NCI-H146 treated with DMSO at 0.1 percent for 48 hours (cell line): ENCODE data around the gene CORIN.
"Not testable (repeated sequence)": the region's sequence is repeated elsewhere in the genome, so short reads cannot be mapped to it uniquely, and the experiment has no call there.

Experiments
- DNase-seq: peaks from one replicate; lab custom pipeline; 2025; ENCODE audit not compliant: unreplicated experiment; lab: John Stamatoyannopoulos, UW

The CORIN gene

DNA sequence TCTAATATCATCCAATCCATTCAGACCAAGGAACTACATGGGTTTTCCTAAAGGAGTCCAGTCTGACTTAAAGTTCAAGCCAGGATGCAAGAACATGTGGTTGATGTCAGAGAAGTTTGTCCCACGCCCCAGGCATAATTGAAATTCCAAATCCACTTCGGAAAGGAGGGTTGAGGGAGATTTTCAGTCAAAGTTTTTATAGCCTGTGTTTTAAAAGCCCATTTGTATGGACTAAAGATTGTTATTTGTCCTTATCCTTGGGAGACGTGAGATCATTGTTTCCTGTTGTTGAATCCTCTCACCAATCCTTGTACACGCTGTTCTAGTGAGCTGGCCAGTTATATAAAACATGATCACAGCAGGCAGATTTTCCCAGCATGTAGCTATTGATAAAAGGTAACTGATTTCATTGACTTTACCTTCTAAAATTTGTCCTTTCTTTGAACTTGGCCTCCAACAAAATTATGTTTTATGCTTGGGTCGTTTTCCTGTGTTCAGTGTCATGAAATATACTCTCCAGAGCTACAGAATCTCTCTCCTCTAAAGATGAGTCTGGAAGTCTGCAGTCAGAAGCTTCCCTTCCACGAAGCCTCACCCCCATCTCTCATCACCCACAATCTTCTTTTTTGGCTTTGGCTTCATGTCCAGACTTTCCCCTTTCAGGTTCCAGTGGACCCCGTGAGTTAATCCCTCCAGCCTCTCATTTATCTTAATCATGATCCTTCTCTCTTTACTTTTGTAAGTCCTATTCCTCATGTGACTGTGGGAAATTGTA is 259.9 kb downstream of the CORIN start:
- DNase-seq, result no peak

DNA sequence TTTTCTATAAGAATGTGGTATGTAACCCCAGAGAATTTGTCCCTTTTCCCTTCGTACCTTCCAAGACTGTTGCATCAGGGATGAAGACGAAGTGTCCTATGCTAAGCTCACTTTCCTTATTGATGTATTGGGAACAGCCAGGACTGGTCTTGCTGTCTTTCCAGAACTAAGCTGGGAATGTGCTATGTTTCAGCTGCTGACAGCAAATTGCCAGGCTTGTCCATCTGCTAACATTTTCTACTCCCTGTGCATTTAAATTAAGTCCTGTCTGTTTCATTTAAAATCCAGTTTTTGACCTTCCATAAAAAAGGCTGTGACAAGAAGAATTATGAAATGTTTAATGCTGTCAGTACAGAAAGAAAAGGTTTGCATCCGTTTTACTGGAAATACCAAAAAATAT is 264.9 kb downstream of the CORIN start:
- DNase-seq, result no peak

DNA sequence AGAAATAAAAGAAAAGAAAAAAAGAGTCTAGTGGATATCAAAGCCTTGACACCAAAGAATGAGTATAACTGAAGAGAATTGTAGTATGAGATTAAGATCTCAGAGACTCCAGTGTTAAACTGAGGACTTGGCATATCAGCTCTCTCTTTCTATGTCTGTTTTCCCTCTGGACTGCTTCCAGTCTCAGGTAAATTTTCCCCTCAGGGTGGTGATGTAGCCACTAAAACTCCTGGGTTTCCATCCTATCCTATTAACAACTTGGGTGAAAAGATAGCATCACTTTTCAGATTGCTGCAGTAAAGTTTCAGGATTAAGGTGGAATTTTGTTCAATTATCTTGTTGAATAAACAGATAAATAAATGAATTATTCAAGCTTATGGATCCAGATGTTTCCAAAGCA is 267.1 kb downstream of the CORIN start:
- DNase-seq, result no peak

DNA sequence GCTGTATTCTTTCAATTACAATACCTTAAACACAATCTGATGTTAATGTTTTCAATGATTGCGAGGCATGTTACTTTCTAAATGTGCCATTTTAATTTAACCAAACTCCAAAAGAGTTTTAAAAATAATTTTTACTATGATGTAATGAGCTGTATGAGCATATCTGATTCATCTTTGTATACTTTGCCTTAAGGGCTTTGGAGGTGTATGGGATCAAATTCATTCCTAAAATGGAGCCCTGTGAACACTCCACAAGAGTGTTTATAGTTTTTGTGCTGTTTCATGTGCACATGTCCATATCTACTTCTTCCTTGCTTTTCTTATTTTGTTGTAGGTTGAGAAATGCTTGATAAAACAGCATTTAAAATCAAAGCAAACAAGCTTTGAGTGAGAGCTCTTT is 270.4 kb downstream of the CORIN start:
- DNase-seq, result no peak

GRCh38 chr4:47566969-47567368 is 270.9 kb downstream of the CORIN start:
- no peak for DNase-seq

DNA sequence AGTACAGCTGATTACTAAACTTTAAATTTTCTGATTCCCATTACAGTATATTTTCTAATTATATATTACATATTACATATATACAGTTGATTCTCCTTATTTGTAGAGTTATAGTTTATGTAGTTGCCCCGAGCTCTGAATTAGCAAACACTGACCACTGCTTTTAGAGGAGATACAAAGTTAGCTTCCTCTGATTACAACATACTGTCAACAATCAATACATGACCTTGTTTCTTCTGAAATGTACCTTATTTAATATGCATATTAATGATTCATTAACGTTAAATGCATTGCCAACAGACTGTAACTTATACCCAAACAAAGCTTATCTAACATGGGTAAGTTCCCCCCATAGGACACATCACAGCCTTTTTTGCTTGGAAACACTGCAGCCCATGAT is 271.3 kb downstream of the CORIN start:
- no peak for DNase-seq

GRCh38 chr4:47562297-47562696 is 275.6 kb downstream of the CORIN start:
- no peak for DNase-seq

DNA sequence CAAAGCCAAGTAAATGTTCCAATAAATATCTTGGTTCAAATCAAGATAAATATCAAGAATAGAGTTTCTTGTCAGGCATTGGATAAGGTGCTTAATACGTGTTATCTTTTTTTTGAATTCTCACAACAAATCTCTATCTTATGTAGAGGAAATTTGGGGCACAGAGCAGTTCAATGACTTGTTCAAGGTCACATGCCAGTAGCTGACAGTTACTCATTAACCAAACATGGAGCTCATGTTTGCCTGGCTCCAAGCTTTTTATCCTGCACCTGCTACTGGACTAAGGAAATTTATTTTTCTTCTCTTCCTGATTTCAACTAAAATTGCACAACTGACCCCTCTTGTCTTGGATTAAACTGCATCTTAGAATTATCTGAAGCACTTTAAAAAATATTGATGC is 276.5 kb downstream of the CORIN start:
- DNase-seq, result no peak

DNA sequence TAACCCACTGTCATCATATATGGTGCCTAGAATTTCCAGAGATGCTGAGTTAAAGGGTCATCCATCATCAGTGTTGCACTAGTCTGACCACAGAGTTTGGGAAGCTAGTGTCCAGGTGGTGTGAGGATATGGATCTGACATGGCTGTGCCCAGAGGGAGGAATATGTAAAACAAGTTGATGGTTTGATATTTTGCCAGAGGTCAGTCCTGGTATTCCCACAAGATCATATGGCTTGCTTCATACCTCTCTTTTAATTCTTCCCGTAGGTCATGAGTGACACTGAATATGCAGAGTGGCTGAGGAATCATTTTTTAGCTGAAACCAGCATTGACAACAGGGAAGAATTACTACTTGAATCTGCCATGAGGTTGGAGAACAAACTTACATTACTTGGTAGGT is 277.2 kb downstream of the CORIN start:
- DNase-seq, result no peak

GRCh38 chr4:47557255-47557654 is 280.6 kb downstream of the CORIN start:
- DNase-seq, result no peak

DNA sequence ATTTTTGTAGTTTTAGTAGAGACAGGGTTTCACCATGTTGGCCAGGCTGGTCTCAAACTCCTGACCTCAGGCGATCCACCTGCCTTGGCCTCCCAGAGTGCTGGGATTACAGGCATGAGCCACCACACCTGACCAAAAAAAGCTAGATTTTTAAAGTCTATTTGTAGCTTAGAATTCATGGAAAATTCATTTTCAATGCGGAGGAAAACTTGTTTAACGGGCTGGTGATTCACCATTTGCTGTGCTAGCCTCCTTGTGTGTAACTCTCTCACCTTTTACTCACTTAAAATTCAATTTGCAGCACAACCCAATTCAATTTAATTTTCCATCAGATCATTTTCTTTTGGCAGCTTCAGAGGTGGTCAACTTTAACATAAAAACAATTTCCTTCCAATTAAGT is 281.9 kb downstream of the CORIN start:
- DNase-seq, result not testable (repeated sequence)

DNA sequence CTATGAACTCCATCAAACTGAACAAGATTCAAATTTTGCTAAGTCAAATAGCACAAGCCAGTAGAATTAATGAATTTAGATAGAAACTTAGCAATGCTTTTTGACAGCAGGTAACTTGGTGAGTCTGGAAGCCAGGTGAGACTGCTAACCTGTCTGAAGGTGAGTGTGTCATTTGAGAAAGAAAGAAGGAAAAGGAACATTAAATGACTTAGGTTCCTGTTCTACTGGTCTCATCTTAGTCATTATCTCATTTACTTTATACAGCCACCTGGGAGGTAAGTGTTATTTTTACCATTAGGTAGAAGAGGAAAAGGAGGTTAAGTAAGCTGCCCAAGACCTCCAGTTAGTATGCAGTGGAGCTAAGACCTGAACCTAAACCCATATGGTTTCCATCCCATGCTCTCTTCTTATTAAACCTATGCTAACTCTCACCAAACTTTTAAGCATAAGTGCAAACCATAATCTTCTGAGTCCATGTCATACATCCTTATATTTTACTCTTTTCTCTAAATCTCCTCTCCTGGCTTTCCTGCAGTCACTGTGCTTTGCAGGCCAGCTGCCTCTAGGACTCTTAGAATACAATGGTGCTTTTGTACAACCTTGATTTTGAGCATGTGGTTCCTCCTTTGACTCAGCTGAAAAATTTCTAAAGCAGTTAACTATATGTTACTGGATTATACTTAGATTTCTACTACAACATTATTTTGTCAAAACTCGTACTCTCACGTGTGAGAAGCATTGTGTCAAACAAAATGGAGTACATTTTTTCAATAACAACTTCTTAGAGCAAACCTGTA is 284.3 kb downstream of the CORIN start:
- DNase-seq, result no peak

DNA sequence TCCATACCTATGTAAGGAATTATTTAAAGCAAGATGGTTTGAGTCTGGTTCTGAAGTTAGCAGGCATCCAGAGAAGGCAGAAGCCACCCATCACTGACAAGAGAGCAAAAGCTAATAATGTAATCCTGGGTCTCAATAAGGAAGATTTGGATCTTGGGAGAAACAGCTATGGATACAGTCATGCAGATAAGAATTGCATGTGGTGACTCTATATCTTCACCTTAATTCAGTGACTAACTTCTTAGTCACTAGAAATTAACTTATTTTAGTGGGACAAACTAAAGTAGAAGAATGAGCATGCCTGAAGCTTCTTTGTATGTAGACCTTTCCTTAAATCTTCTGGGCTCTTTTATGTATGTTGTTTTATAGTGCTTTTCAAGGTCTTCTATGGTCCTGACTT is 286.2 kb downstream of the CORIN start:
- no peak for DNase-seq

DNA sequence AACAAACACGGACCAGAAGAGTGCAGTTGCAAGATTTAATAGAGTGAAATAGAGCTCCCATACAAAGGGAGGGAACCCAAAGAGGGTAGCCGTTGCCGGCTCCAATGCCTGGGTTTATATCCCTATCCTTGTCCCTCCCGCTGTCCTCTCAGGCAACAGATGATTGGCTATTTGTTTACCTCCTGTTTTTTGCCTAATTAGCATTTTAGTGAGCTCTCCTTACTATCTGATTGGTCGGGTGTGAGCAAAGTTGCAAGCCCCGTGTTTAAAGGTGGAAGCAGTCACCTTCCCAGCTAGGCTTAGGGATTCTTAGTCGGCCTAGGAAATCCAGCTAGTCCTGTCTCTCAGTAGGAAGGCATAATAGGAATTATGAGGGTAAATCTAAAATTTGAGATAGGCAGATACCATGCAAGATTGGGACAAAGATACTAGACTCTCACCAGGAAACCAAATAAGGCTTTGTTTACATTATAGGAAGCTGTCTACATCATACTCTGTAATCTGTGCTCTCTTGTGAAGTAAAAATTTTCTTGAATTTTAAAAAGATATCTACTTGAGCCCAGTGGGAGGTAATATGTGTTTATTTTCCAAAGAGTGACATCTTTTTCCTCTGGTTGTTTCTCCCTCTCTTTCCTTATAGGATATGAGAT is 286.8 kb downstream of the CORIN start:
- no peak for DNase-seq

- DNase-seq, result not testable (repeated sequence)
These were observed 287.5 kb downstream of the CORIN start for GRCh38 chr4:47550357-47550756.
